ENCODE results near the gene RASGEF1C.

RASGEF1C gene

DNA sequence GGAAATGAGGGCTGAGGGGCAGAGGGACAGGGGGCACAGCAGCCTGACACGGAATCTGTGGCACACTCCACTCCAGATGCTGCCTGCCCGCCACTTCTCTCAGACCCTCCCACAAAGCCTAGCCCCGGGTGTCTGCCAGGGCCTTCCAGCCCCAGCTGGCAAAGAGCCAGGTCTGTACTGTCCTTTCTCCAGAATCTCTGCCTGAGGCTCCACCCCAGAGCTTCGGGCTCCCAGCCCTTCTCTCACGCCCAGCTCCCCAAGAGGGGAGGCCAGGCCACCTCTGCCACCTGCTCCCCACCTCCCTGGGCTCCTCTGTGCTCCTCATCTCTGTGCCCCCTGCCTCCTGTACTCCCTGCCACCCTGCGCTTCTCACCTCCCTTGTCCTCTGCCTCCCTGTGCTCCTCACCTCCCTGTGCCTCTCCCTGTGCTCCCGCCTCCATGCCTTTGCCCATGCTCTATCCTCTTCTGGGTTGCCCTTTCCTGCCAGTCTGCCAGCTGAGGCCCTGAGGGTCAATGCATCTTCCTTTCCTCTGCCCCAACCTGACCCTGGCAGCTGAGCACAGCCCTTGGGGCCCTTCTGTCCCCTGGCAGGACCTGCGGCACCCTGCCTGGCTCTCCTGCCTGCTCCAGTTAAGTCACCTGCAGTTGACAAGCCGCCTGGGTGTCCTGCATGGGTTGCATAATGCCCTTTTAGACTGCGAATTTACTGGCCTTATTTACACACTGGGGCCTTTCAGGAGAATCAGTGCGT, 36.4 kb downstream of the RASGEF1C start:
- no peaks in the 10 kb centered on the region for H3K27me3 ChIP-seq (ENCODE audit: insufficient read depth, low read depth, severe bottlenecking)
- H3K9me3 ChIP-seq (ENCODE audit: severe bottlenecking): no peaks in the 10 kb centered on the region
- H3K4me3 ChIP-seq (ENCODE audit: low read depth, low read length): no peak overlapping the region
- no peak for DNase-seq
- H3K36me3 ChIP-seq: no peaks in the 10 kb centered on the region
- TF ChIP-seq, protein P1, sequence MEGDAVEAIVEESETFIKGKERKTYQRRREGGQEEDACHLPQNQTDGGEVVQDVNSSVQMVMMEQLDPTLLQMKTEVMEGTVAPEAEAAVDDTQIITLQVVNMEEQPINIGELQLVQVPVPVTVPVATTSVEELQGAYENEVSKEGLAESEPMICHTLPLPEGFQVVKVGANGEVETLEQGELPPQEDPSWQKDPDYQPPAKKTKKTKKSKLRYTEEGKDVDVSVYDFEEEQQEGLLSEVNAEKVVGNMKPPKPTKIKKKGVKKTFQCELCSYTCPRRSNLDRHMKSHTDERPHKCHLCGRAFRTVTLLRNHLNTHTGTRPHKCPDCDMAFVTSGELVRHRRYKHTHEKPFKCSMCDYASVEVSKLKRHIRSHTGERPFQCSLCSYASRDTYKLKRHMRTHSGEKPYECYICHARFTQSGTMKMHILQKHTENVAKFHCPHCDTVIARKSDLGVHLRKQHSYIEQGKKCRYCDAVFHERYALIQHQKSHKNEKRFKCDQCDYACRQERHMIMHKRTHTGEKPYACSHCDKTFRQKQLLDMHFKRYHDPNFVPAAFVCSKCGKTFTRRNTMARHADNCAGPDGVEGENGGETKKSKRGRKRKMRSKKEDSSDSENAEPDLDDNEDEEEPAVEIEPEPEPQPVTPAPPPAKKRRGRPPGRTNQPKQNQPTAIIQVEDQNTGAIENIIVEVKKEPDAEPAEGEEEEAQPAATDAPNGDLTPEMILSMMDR (IDR thresholded peaks at IDR 0.05; ENCODE audit: low read depth, low read length): no peak
- H3K27ac ChIP-seq: no peak overlapping the region

DNA sequence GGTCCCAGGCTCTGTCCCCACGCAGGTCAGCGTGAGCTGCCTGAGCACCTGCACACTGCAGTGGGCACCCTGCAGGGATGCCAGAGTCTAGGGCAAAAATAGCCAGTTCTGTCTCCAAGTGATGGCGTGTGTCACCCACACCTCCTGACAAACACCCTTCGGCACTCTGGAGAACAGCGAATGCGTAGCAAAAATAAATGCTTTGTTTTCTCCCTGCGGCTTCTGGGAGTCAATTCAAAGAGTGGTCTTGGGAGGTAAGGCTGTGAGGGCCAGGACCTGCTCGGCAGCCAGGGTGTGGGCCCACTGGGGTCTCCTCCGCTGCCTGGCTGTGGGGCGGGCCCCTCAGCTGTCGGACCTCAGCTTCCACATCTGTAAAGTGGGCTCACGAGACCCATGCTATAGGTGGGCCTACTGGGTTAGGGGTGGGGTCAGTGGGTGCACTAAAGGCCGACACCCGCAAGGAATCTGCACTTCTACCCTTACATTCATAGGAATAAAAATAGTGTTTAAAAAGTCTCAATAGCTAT, 37.4 kb downstream of the RASGEF1C start:
- Histone ChIP-seq H3K9me3 (ENCODE audit: severe bottlenecking) (no peaks in the 10 kb centered on the region), H3K27ac (no peak overlapping the region), H3K27me3 (ENCODE audit: insufficient read depth, low read depth, severe bottlenecking) (no peaks in the 10 kb centered on the region), H3K36me3 (no peaks in the 10 kb centered on the region), H3K4me3 (ENCODE audit: low read depth, low read length) (no peak overlapping the region)
- DNase-seq: no peak
- TF ChIP-seq, protein P1 (IDR thresholded peaks at IDR 0.05; ENCODE audit: low read depth, low read length): no peak

DNA sequence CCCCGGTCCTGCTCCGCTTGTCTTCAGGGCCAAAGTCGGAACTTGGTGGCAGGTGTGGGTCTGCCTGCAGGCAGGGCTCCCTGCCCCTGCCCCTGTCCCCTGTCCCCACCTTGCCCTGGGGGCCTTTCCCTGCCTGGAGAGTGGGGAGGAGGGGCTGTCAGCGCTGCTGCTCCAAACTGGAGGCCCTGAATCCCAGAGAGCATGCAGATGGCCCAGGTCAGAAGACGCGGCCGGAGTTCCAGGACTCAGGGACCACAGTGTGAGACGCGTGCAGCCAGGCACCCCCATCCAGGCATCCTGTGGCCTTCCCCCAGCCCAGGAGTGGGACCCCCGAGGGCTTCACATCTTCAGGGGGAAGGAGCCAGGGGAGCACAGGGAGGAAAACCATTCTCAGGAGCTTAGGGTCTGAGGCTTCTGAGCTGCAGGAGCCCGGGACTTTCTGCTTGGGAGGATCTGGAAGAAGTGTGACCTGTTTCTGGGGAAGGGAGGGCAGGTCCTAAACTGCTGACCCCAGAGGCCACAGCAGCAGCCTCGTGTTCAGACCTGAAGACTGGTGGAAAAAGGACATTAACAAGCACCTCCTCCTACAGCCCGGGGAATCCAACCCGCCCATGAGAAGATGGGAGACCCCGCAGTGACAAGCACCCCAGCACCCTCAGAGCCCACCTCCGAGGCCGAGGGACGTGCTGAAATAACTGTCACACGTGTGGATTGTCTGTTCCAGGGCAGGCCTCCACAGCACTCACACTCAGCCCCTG, 38.0 kb downstream of the RASGEF1C start:
- DNase-seq: no peak
- Histone ChIP-seq H3K9me3 (ENCODE audit: severe bottlenecking) (no peaks in the 10 kb centered on the region), H3K27ac (no peak overlapping the region), H3K27me3 (ENCODE audit: insufficient read depth, low read depth, severe bottlenecking) (no peaks in the 10 kb centered on the region), H3K36me3 (no peaks in the 10 kb centered on the region), H3K4me3 (ENCODE audit: low read depth, low read length) (no peak overlapping the region)
- TF ChIP-seq, protein P1 (IDR thresholded peaks at IDR 0.05; ENCODE audit: low read depth, low read length): no peak

DNA sequence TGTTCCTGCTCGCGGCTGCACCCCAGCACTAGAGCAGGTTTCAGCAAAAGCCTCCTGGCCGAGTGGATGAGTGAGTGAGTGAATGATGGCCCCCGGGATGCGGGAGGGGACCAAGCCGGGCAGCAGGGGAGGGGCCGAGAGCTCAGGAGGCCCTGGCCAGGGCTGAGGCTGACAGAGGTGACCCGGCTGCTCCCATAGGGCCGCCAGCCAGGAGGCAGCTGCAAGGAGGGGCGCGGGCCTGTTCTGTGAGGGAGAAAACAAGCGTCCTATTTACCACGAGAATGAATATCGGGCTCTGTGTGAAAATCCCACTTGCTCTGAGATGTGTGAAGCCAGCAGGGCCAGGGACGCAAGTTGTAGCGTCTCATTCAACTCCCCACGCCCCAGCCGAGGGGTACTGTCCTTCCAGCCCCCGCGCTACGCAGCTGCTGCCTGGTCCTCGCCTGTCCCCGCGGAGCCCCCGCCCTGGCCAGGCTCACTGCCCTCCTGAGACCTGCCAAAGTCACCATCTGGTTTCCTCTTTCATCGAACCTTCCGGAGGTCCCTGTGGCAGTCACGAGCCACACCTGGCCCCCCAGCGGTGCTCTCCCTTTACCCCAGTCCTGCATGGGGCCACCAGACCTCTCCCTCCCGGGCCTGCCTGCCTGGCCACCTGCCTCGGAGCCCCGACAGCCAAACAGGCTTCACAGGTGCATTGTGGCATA, 38.8 kb downstream of the RASGEF1C start:
- no peak overlapping the region for H3K4me3 ChIP-seq (ENCODE audit: low read depth, low read length)
- H3K36me3 ChIP-seq: no peaks in the 10 kb centered on the region
- no peaks in the 10 kb centered on the region for H3K9me3 ChIP-seq (ENCODE audit: severe bottlenecking)
- no peak overlapping the region for H3K27ac ChIP-seq
- H3K27me3 ChIP-seq (ENCODE audit: insufficient read depth, low read depth, severe bottlenecking): no peaks in the 10 kb centered on the region
- TF ChIP-seq, protein P1 (IDR thresholded peaks at IDR 0.05; ENCODE audit: low read depth, low read length): no peak
- DNase-seq: peak; percentile 16

DNA sequence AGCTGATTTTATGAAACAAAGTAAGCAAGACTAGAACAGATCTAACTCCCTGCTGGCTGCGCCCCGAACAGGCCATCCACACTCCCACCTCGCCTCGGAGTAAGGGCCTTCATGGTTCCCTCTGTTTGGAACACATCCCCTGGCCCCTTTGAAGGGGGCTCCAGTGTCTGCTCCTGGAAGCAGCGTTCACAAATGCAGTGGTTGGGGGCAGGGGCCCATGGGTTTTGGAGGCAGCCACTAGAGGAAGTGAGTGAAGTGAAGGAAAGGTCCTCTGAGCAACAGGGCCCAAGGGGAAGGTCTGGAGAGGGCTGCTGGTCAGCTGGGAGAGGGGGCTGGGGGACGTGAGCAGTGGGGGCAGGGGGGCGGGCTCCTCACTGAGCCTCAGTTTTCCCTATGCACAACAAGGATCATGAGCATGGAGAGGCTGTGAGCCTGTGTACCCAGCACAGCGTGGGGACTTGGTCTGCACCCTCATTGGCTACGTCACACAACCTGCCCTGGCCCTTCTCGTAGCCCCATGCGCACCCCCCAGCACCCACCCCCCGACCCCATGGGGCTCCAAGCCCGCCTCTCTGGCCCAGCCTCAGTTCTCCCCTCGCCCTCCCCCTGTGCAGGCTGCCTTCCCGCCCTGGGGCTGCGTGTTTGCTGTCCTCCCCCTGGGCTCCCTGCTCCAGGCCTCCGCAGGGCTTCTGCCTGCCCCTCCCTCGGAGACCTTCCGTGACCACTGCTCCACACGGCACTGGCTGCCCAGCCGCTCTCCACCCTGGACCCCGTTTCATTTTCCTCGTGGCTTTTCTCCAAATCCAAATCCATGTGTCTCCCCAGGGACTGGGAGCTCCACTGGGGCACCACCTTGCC, 39.5 kb downstream of the RASGEF1C start:
- Histone ChIP-seq H3K36me3 (no peaks in the 10 kb centered on the region), H3K4me3 (ENCODE audit: low read depth, low read length) (no peak overlapping the region), H3K9me3 (ENCODE audit: severe bottlenecking) (no peaks in the 10 kb centered on the region), H3K27me3 (ENCODE audit: insufficient read depth, low read depth, severe bottlenecking) (no peaks in the 10 kb centered on the region), H3K27ac (no peak overlapping the region)
- DNase-seq: no peak
- TF ChIP-seq, protein P1 (IDR thresholded peaks at IDR 0.05; ENCODE audit: low read depth, low read length): no peak

Measured in WERI-Rb-1 (cell line).